Fibroblast of lung (primary cell): ENCODE data around the gene CATSPER1.

ENCODE experiments used
- CTCF ChIP-seq, 2 donors: IDR thresholded peaks in 1 of 2; conservative IDR thresholded peaks in 1 of 2; 1 replicate in 1 of 2; 2 replicates in 1 of 2; pipeline ENCODE4 v1.5.1; 2011 to 2012; ENCODE audit warnings: low read length in 2 of 2, control low read depth in 1 of 2, inconsistent platforms in 1 of 2, low read depth in 1 of 2, mild to moderate bottlenecking in 1 of 2
- EZH2 ChIP-seq: IDR thresholded peaks from 2 replicates; pipeline ENCODE4 v1.5.1; 2012; ENCODE audit warnings: low read length, control low read depth, mild to moderate bottlenecking; ENCODE audit errors: missing control alignments

GRCh38 chr11:66056501-66056900, 30.2 kb upstream of the CATSPER1 start:
- TF ChIP-seq CTCF (conservative IDR thresholded peaks at IDR 0.05 in 1 of 2, IDR thresholded peaks at IDR 0.05 in 1 of 2; ENCODE audit: low read depth in 1 of 2, low read length in 2 of 2) (no peak), EZH2 (no peak)
